Fibroblast of upper back skin (primary cell): ENCODE results near the gene ARHGEF18.
"Not testable (repeated sequence)": the region's sequence is repeated elsewhere in the genome, so short reads cannot be mapped to it uniquely, and the experiment has no call there.

ENCODE experiments used
- DNase-seq: peaks from one replicate; pipeline ENCODE4 v3.0.0-alpha.2; 2013

ARHGEF18 gene

GRCh38 chr19:7348587-7349230, at the start of gene ARHGEF18:
ARHGEF18 (plus strand) TSS chr19:7348937; CDS start chr19:7362891, 13,954 bp downstream.
- DNase-seq = no peak

DNA sequence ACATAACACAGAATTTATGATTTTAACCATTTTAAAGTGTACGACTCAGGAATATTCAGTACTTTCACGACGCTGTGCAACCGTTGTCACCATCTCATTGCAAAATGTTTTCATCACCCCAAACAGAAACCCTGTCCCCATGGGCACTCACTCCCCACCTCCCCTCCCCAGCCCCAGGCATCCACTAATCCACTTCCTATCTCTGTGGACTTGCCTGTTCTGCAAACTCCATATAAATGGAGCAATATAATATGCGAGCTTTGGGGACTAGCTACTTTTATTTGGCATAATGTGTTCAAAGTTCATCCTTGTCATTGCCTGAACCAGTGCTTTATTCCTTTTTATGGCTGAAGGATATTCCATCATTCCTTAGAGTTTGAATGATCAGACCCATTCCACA, 47.2 kb upstream of the ARHGEF18 start:
- DNase-seq = no peak

DNA sequence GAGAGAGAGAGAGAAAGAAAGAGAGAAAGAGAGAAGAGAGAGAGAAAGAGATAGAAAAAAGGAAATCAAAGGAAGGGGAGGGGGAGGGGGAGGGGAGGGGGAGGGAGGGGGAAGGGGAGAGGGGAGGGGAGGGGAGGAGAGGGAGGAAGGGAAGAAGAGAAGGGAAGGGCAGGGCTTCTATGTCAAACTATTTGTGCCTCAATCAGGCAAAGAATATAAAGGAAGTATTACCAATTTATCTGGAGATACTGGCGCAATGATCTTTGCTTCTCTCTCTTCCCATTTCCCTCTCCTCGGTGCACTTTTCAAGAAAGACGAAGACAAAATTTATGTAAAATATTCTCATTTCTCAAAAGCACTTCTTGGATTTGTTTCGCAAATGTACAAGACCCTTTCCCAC, 45.3 kb upstream of the ARHGEF18 start:
- DNase-seq = no peak

GRCh38 chr19:7304200-7304599, 44.5 kb upstream of the ARHGEF18 start:
- DNase-seq = no peak

GRCh38 chr19:7307590-7308218, 41.0 kb upstream of the ARHGEF18 start:
- DNase-seq = no peak

GRCh38 chr19:7308327-7308726, 40.4 kb upstream of the ARHGEF18 start:
- not testable (repeated sequence) for DNase-seq

GRCh38 chr19:7311911-7312310, 36.8 kb upstream of the ARHGEF18 start:
- DNase-seq = no peak

DNA sequence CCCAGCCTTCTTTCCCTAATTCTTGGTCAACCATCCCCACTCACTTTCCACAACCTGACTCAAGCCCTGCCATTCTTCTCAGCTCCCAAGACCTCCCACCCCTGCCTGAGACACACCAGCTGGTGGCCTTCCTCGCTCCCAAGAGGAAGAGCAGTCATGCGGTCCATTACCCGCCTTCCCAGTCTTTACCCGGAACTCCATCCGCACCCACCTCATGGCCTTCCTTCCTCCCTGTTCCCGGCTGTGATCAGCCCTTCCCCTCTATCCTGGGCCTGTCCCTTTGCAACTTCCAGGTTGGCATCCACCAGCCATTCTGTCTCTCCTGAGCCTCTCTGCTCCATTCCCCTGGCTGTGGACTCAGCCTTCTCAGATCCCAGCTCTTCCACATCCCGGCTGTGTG, 35.9 kb upstream of the ARHGEF18 start:
- no peak for DNase-seq

DNA sequence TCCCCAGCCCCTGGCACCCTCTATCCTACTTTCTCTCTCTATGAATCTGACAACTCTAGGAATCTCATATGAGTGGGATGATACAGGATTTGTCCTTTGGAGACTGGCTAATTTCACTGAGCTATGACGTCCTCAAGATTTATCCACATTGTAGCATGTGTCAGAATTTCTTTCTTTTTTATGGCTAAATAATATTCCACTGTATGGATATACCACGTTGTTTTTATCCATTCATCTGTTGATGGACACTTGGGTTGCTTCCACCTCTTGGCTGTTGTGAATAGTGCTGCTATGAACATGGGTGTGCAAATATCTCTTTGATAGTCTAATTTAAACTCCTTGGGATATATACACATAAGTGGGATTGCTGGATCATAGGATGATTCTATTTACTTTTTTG, 30.6 kb upstream of the ARHGEF18 start:
- no peak for DNase-seq

DNA sequence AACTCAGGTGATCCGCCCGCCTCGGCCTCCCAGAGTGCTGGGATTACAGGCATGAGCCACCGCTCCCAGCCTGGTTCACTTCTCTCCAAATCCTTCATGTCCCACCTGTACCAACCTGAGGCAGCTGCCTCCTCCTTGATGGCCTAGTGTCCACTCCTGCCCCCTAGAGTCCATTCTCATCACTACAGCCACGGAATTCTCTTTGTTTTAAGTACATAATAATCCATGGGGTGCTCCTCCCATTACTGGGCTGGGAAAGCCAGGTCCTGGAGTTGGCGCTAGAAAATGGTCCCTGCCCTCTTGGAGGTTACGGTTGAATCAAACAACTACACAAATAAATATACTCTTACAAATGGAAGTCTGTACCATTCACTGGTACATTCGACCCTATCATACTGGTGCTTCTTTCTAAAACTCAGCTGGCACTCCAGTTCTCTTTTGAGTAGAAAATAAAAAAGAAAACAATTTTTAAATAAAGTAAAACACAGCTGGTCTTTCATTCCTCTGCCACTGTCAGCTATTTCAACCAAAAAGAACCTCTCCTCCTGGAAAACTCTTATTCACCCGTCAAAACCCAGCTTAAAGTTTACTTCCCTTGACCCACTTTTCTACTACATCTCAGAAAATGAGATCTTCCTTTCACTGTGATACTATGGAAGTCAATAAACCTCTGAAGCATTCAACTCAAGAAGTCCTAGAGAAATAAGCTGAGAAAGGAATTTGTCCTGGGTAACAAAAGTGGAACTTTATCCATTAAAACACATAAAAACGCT, 22.4 kb upstream of the ARHGEF18 start:
- DNase-seq = no peak

- no peak for DNase-seq
Observed at GRCh38 chr19:7327802-7328201, 20.9 kb upstream of the ARHGEF18 start.

- no peak for DNase-seq
Observed at GRCh38 chr19:7328647-7329046, 20.1 kb upstream of the ARHGEF18 start.

DNA sequence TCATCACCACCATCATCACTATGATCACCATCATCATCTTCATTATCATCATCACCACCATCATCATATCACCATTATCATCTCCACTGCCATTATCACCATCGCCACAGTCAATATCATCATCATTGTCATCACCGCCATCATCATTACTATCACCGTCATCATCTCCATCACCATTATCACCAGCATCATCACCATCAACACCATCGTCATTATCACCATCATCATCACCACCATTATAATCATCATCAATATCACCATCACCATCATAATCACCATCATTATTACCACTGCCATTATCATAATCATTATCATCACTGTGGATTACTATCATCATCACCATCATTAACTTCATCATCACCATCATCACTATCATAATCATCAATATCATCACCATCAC, 17.3 kb upstream of the ARHGEF18 start:
- no peak for DNase-seq

DNA sequence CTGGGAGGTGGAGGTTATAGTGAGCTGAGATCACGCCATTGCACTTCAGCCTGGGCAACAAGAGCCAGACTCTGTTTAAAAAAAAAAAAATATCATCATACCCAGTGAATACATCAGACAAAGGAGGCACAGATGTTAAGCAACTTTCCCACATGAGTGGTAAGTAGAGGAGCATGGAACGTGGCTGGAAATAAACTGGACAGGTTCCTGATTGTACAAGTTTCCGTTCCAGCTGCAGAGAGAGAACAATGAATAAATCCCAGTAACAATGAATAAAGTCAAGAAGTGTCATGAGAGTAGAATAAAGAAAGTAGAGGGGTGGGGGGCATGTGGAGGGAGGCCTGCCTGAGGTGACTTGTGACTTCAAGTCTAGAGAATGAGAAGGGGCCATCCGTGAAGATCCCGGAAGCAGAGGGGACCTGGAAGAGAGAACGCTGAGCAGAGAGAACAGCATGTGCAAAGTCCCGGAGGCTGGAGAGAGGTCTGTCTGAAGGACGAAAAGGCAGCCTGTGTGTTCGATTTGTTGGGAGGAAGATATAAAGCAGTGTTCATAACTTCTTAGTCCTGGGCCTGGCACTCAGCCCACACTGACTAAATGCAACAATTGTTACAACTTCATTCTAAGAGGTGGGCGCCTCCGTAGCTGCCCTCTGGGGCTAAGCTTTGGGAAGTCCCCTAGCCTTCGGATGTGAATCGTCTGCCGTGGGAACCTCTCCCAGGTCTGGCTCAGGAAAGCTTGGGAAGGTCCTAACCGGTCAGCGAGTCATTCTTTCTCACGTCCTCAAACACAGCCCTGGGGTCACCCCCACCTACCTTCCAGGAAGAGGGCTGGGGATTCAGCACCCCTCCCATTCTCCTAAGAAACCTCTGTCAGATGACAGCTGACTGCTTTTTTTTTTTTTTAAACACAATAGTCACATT, 15.3 kb upstream of the ARHGEF18 start:
- DNase-seq = no peak

DNA sequence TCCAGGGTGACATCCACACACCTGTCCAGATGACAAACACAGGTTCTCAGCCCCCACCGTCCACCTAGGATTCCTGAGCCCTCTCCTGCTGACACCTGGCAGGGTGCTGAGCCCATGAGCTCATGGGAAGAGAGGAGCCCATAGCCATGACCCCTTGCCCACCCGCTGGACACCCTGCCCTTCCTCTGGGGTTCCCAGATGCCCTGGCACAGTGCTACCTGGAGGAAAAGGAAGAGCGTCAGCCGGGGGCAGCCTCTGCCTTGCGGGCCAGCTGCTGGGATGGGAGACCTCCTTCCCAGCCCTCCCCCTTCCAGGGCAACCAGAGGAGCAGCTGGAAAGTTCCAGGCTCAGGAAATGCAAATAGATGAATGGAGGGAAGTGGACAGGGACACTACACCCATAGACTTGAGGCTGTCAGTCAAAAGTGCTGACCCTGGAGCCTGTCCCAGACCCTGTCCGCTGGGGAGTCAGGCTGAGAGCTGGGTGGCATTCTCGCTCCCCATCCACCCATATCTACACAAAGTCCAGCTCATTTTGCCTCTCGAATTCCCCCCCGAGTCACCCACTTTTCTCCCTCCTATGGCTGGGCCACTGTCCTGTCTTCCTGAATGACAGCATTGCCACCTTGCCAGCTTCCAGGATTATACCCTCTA, 12.3 kb upstream of the ARHGEF18 start:
- DNase-seq = no peak

- DNase-seq = no peak
Observed at GRCh38 chr19:7337380-7338194, 11.2 kb upstream of the ARHGEF18 start.

DNA sequence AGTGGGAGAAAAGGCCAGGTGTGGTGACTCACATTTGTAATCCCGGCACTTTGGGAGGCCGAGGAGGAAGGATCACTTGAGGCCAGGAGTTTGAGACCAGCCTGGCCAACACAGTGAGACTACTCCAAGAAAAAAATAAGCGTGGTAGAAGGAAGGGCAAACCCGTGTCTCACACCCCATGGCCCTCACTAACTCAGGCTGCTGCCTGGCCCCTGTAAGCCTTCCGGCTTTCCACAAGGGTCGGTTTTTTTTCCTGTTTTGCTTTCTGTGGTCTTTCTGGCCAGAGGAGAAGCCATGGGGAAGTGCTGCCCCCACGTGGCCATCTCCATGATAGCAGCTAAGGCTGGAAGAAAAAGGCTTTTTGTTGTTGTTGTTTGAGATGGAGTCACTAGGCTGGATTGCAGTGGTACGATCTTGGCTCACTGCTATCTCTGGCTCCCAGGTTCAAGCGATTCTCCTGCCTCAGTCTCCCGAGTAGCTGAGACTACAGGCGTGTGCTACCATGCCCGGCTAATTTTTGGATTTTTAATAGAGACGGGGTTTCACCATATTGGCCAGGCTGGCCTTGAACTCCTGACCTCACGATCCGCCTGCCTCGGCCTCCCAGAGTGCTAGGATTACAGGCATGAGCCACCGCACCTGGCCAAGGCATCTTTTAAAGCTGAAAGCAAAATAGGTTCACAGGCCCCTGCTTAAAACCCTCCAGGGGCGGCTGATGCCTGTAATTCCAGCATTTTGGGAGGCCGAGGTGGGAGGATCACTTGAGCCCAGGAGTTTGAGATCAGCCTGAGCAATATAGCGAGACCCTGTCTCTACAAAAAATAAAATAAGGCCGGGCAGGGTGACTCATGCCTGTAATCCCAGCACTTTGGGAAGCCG, 7.5 kb upstream of the ARHGEF18 start:
- DNase-seq = peak; percentile 73

DNA sequence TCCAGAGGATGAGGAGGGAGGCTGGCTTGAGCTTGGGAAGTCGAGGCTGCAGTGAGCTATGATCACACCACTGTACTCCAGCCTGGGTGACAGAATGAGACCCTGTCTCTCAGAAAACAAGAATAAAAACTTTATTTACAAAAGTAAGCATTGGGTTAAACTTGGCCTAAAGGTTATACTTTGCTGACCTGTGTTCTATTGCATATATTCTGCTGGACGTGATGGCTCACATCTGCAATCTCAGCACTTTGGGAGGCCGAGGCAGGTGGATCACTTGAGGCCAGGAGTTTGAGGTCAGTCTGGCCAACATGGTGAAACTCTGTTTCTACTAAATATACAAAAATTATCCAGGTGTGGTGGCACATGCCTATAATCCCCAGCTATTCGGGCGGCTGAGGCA, 6.6 kb upstream of the ARHGEF18 start:
- DNase-seq = no peak

DNA sequence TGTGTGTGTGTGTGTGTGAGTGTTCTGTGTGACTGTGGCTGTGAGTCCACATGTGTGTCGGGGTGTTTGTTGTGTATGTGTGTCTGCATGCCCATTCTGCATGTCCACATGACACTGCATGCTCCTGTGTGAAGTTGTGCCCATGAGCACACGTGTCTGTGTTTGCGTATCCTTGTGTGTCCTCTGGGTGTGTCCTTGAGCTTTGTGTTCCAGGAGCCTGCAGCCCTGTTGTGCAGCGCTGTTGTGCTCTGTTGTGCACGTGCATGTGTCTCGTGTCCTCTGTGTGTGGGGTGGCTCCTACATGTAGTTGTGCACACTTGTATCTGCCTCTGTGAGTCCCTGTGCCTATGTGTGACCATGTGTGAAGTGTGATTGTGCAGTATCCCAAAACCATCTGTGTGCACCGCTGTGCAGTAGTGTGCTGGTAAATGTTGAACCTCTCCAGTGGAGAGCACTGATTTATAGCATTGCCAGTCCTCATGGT, 2.2 kb upstream of the ARHGEF18 start:
- no peak for DNase-seq

- DNase-seq = not testable (repeated sequence)
Observed at GRCh38 chr19:7346997-7347396, 1.7 kb upstream of the ARHGEF18 start.
